NCI-H460 (cell line): ENCODE measurements around the gene QSER1. TPM values are rescaled to one million over a fixed set of nuclear protein-coding genes. Genes with fewer than 3 reads are reported as not detected.
"Not testable (repeated sequence)": the region's sequence is repeated elsewhere in the genome, so short reads cannot be mapped to it uniquely, and the experiment has no call there.

ENCODE experiments used
- DNase-seq: peaks from one replicate; pipeline ENCODE4 v3.0.0-alpha.2; 2016; ENCODE audit warnings: low read depth; ENCODE audit errors: extremely low read depth
- total RNA-seq: library from RNA; depleted of rRNA; stranded (reverse); fragments of >200 nt; shearing (Covaris generic); gene quantifications from 2 replicates; pipeline ENCODE4 v1.2.3, GENCODE V29; 2014

The QSER1 gene
- total RNA-seq, 1 experiment from 2014 or later, result 21.8 TPM

GRCh38 chr11:32931606-32932005 is 39.0 kb downstream of the QSER1 start:
- no peak for DNase-seq

GRCh38 chr11:32932196-32932595 is 39.6 kb downstream of the QSER1 start:
- DNase-seq, result no peak

- no peak for DNase-seq
These were observed 42.9 kb downstream of the QSER1 start for GRCh38 chr11:32935462-32936029.

- not testable (repeated sequence) for DNase-seq
These were observed 43.6 kb downstream of the QSER1 start for GRCh38 chr11:32936178-32936577.

- DNase-seq, result not testable (repeated sequence)
These were observed 44.7 kb downstream of the QSER1 start for GRCh38 chr11:32937283-32937682.

GRCh38 chr11:32939046-32939445 is 46.4 kb downstream of the QSER1 start:
- no peak for DNase-seq

- DNase-seq, result no peak
These were observed 47.3 kb downstream of the QSER1 start for GRCh38 chr11:32939866-32940265.

- DNase-seq, result no peak
These were observed 48.3 kb downstream of the QSER1 start for GRCh38 chr11:32940865-32941264.

GRCh38 chr11:32947978-32948377 is 55.4 kb downstream of the QSER1 start:
- no peak for DNase-seq

- no peak for DNase-seq
These were observed 57.1 kb downstream of the QSER1 start for GRCh38 chr11:32949739-32950138.

- DNase-seq, result no peak
These were observed 59.8 kb downstream of the QSER1 start for GRCh38 chr11:32952421-32952820.

- no peak for DNase-seq
These were observed 61.1 kb downstream of the QSER1 start for GRCh38 chr11:32953700-32954099.

GRCh38 chr11:32960553-32961164 is 68.0 kb downstream of the QSER1 start:
- DNase-seq, result peak; percentile 34

GRCh38 chr11:32962016-32962415 is 69.4 kb downstream of the QSER1 start:
- no peak for DNase-seq

GRCh38 chr11:32963721-32964120 is 71.1 kb downstream of the QSER1 start:
- DNase-seq, result no peak

GRCh38 chr11:32968541-32968940 is 75.9 kb downstream of the QSER1 start:
- no peak for DNase-seq

GRCh38 chr11:32972233-32972632 is 79.6 kb downstream of the QSER1 start:
- not testable (repeated sequence) for DNase-seq

GRCh38 chr11:32972781-32973180 is 80.2 kb downstream of the QSER1 start:
- DNase-seq, result no peak

- no peak for DNase-seq
These were observed 90.0 kb downstream of the QSER1 start for GRCh38 chr11:32982626-32983025.

GRCh38 chr11:32983506-32983905 is 90.9 kb downstream of the QSER1 start:
- no peak for DNase-seq

- no peak for DNase-seq
These were observed 93.0 kb downstream of the QSER1 start for GRCh38 chr11:32985600-32985999.

- DNase-seq, result no peak
These were observed 95.2 kb downstream of the QSER1 start for GRCh38 chr11:32987851-32988250.

- DNase-seq, result no peak
These were observed 97.9 kb downstream of the QSER1 start for GRCh38 chr11:32990481-32990880.
